Kidney epithelial cell (primary cell): ENCODE results near the gene ELAVL2. TPM values are rescaled to one million over a fixed set of nuclear protein-coding genes. Genes with fewer than 3 reads are reported as not detected.

Experiments used
- DNase-seq: peaks from one replicate; pipeline ENCODE4 v3.0.0-alpha.2; 2010; ENCODE audit warnings: low read depth
- H3K27me3 ChIP-seq: 2 replicates; pipeline ENCODE4 v1.6.0; 2011; ENCODE audit warnings: low read length; ENCODE audit not compliant: control insufficient read depth, insufficient read depth
- H3K36me3 ChIP-seq: 2 replicates; pipeline ENCODE4 v1.5.1; 2011; ENCODE audit warnings: low read length; ENCODE audit not compliant: control insufficient read depth, insufficient read depth
- H3K4me3 ChIP-seq: 2 replicates; pipeline ENCODE4 v1.5.1; 2011; ENCODE audit warnings: low read depth, mild to moderate bottlenecking, control low read depth, low read length
- CTCF ChIP-seq: IDR thresholded peaks from 2 replicates; pipeline ENCODE4 v1.5.1; 2011; ENCODE audit warnings: mild to moderate bottlenecking, moderate library complexity, low read length, control low read depth, inconsistent platforms; ENCODE audit not compliant: insufficient read depth, poor library complexity, severe bottlenecking
- total RNA-seq: library from RNA; depleted of rRNA; stranded (reverse); fragments of >200 nt; gene quantifications from 2 replicates; pipeline ENCODE4 v1.2.3, GENCODE V29; 2015

ELAVL2 gene
- total RNA-seq, 1 donor from 2014 or later, result 0.92 TPM

- DNase-seq, result no peak
- Histone ChIP-seq H3K27me3 (no peaks in the 10 kb centered on the region), H3K4me3 (no peak overlapping the region), H3K36me3 (no peaks in the 10 kb centered on the region)
- TF ChIP-seq CTCF, result no peak
Observed at GRCh38 chr9:23643656-23644258, 182.3 kb downstream of the ELAVL2 start.
